ENCODE data around the gene NCS1. TPM values are rescaled to one million over a fixed set of nuclear protein-coding genes. Genes with fewer than 3 reads are reported as not detected.

Gene NCS1
- total RNA-seq, 1 donor from 2014 or later: 14.3 TPM

GRCh38 chr9:130189840-130190239 lies 17.6 kb downstream of the NCS1 start:
- intact Hi-C loops (cut with DNase I): no loop called here
- no peak for DNase-seq (ENCODE audit: low spot score)

- DNase-seq (ENCODE audit: low spot score): no peak
- intact Hi-C loops (cut with DNase I): no loop called here
These were observed 19.0 kb downstream of the NCS1 start for GRCh38 chr9:130191068-130191748.

DNA sequence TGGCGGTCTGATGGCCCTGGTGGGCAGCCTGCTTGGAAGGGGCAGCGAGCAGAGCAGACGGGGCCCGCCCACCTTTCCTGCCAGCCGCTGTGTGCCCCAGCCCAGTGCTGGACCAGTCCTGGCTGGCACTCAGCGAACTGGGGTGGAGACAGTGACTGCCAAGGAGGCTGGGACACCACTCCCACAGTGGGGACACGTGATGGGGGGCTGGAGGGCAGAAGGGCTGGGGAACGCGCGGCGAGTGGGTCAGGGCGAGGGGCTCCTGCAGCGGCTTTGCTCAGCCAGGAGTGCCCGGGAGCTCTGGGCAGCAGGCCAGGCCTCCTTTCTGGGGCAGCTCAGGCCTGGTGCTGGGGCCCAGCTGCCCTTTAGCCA lies 19.5 kb downstream of the NCS1 start:
- intact Hi-C loops (cut with DNase I): no loop called here
- no peak for DNase-seq (ENCODE audit: low spot score)

- intact Hi-C loops (cut with DNase I): no loop called here
- no peak for DNase-seq (ENCODE audit: low spot score)
These were observed 20.3 kb downstream of the NCS1 start for GRCh38 chr9:130192382-130192999.

GRCh38 chr9:130193103-130193502 lies 20.9 kb downstream of the NCS1 start:
- intact Hi-C loops (cut with DNase I): no loop called here
- no peak for DNase-seq (ENCODE audit: low spot score)

DNA sequence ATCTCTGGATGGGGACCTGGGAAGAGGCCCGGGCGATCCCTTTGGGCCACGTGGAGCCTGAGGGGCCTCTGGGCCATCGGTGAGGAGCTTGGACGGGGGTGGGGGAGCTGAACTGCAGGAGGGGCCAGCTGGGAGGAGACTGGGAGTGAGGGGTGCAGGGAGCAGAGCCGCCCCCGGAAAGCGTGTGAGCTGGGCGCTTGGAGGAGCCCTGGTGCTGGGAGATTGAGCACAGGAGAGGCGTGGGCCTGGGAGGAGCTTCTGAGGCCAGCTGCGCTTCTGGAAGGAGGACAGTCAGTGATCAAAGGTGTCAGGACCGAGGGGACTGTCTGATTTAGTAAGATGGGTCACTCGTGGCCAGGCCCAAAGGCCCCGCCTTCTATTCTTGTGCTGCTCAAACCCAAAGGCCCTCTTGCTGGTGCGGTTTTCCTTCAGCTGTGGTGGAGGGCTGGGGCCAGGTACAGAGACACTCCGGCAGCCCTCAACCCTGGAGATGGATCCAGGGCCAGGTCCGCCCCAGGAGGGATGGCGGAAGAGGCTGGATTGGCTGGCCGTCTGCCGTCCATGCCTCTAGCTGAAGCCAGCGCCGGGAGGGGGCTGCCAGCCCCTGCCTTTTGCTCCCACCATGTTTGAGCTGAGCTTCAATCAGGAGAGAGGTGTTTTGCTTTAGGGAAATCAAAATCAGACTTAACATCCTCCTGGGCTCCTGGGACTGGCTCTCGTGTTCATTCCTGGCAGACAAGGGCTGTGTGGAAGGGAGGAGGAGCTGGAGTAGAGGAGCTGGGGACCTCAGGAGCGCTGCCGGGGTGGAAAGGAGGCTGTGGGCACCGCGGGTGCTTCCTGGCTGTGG lies 21.6 kb downstream of the NCS1 start:
- intact Hi-C loops (cut with DNase I): no loop called here
- DNase-seq (ENCODE audit: low spot score): no peak

DNA sequence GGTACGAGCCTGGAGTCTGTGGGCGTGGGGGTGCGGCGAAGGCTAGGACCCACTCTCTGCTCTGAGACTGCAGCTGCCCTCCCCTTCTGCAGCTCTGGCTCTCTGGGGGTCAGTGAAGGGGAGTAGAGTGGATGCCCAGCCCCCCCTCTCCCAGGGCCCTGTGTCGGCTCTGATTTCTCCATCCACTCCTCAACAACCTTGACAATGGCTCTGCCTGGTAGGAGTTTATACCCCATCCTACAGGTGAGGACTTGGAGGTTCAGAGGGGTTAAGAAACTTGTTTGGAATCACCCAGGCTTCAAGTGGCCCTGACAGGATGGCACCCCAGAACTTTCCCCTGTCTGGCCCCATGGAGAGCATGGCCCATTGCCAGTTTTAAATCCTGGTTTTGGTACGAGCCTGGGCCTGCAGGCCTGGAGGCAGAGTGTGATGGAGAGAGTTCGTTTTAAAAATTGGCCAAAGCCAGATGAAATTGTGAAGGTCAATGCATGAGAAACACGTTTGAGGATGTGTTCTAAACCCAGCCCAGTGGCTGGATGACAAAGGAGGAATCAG lies 22.3 kb downstream of the NCS1 start:
- DNase-seq (ENCODE audit: low spot score): no peak
- intact Hi-C loops (cut with DNase I): no loop called here

GRCh38 chr9:130195638-130196037 lies 23.4 kb downstream of the NCS1 start:
- DNase-seq (ENCODE audit: low spot score): no peak
- intact Hi-C loops (cut with DNase I): no loop called here

GRCh38 chr9:130196643-130197042 lies 24.4 kb downstream of the NCS1 start:
- DNase-seq (ENCODE audit: low spot score): no peak

DNA sequence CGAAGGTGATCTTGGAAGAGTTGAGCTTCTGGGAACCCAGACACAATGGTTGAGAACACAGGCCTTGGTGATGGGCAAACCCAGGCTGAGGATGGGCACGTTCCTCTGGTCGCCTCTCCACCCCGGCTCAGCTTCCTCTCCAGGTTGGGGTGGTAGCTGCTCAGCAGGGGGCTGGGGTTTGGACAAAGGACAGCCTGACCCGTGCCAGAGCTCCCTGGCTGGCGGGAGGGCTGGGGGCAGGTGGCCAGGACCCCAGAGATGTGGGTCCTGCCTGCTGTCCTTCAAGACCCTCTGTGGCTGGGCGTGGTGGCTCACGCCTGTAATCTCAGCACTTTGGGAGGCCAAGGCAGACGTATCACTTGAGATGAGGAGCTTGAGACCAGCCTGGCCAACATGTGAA lies 25.2 kb downstream of the NCS1 start:
- intact Hi-C loops (cut with DNase I): no loop called here
- DNase-seq (ENCODE audit: low spot score): no peak

More at GRCh38 chr9:130196643-130197042, 24.4 kb downstream of the NCS1 start:
- intact Hi-C loops (cut with DNase I): no loop called here

GRCh38 chr9:130197888-130198287 lies 25.7 kb downstream of the NCS1 start:
- no peak for DNase-seq (ENCODE audit: low spot score)
- intact Hi-C loops (cut with DNase I): no loop called here

- DNase-seq (ENCODE audit: low spot score): no peak
- intact Hi-C loops (cut with DNase I): no loop called here
These were observed 26.4 kb downstream of the NCS1 start for GRCh38 chr9:130198501-130199179.

- intact Hi-C loops (cut with DNase I): no loop called here
- no peak for DNase-seq (ENCODE audit: low spot score)
These were observed 27.4 kb downstream of the NCS1 start for GRCh38 chr9:130199605-130200004.

GRCh38 chr9:130200038-130200849 lies 28.0 kb downstream of the NCS1 start:
- no peak for DNase-seq (ENCODE audit: low spot score)
- intact Hi-C loops (cut with DNase I): no loop called here

GRCh38 chr9:130201399-130201873 lies 29.2 kb downstream of the NCS1 start:
- intact Hi-C loops (cut with DNase I): no loop called here
- no peak for DNase-seq (ENCODE audit: low spot score)

GRCh38 chr9:130201974-130202373 lies 29.8 kb downstream of the NCS1 start:
- intact Hi-C loops (cut with DNase I): no loop called here
- DNase-seq (ENCODE audit: low spot score): no peak

DNA sequence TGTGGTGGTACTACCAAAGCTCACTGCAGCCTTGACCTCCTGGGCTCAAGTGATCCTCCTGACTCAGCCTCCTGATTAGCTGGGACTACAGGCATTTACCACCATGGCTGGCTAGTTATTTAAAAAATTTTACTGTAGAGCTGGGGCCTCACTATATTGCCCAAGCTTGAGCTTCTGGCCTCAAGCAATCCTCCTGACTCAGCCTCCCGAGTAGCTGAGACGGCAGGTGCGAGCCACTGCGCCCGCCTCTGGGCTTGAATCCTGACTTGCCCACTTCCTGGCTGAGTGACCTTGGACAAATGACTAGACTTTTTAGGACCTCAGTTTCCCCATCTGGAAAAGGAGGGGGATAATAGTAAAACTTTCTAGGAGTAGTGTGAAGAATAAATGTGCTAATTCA lies 32.1 kb downstream of the NCS1 start:
- DNase-seq (ENCODE audit: low spot score): no peak
- intact Hi-C loops (cut with DNase I): no loop called here

GRCh38 chr9:130204959-130205358 lies 32.8 kb downstream of the NCS1 start:
- no peak for DNase-seq (ENCODE audit: low spot score)
- intact Hi-C loops (cut with DNase I): no loop called here

- no peak for DNase-seq (ENCODE audit: low spot score)
- intact Hi-C loops (cut with DNase I): no loop called here
These were observed 33.7 kb downstream of the NCS1 start for GRCh38 chr9:130205912-130206311.

Data from cardiac septum (tissue), 1 donor.